K562 (cell line): ENCODE results near the gene VRK2. TPM values are rescaled to one million over a fixed set of nuclear protein-coding genes. Genes with fewer than 3 reads are reported as not detected.

Experiments
- ATF1 ChIP-seq, 2 experiments: fragments of 450-650 bp in 1 of 2; IDR thresholded peaks; 2 replicates each; pipeline ENCODE4 v1.6.1; 2016; ENCODE audit warnings: missing compliant biosample characterization in 1 of 2, missing genetic modification characterization in 1 of 2
- CHCHD3 ChIP-seq: fragments of 250-450 bp; sonication (Bioruptor Pico); IDR thresholded peaks from 2 replicates; pipeline ENCODE4 v2.1.2; 2022; ENCODE audit warnings: mild to moderate bottlenecking
- CREB5 ChIP-seq: fragments of 250-450 bp; sonication (Bioruptor Pico); IDR thresholded peaks from 2 replicates; pipeline ENCODE4 v1.5.0; 2020; ENCODE audit warnings: mild to moderate bottlenecking
- GABPB2 ChIP-seq: fragments of 250-450 bp; sonication (Bioruptor Pico); conservative IDR thresholded peaks from 2 replicates; pipeline ENCODE4 v1.5.1; 2021; ENCODE audit warnings: mild to moderate bottlenecking
- GATAD2A ChIP-seq: fragments of 450-650 bp; IDR thresholded peaks from 2 replicates; pipeline ENCODE4 v1.6.1; 2017
- MEIS2 ChIP-seq: fragments of 450-650 bp; IDR thresholded peaks from 2 replicates; pipeline ENCODE4 v1.6.1; 2014; ENCODE audit warnings: mild to moderate bottlenecking; ENCODE audit not compliant: partially characterized antibody
- REST ChIP-seq, 2 experiments: fragments of 450-650 bp; formaldehyde crosslinking in 1 of 2; IDR thresholded peaks; 2 replicates each; pipeline versions ENCODE4 v1.4.0 to v1.6.1; 2014 to 2020; ENCODE audit warnings: mild to moderate bottlenecking in 2 of 2, borderline replicate concordance in 1 of 2, low read depth in 1 of 2
- ZFPM2 ChIP-seq: fragments of 250-450 bp; sonication (Bioruptor Pico); IDR thresholded peaks from 2 replicates; pipeline ENCODE4 v1.5.1; 2022; ENCODE audit warnings: mild to moderate bottlenecking
- ZNF41 ChIP-seq: fragments of 250-450 bp; sonication (Bioruptor Pico); conservative IDR thresholded peaks from 2 replicates; pipeline ENCODE4 v1.4.0; 2020; ENCODE audit warnings: mild to moderate bottlenecking
- ZNF445 ChIP-seq: fragments of 250-450 bp; sonication (Bioruptor Pico); IDR thresholded peaks from 2 replicates; pipeline ENCODE4 v1.4.0; 2020; ENCODE audit warnings: low read depth, mild to moderate bottlenecking, moderate library complexity
- ZNF518B ChIP-seq: fragments of 250-450 bp; sonication (Bioruptor Pico); IDR thresholded peaks from 2 replicates; pipeline ENCODE4 v1.5.0; 2021; ENCODE audit warnings: mild to moderate bottlenecking, moderate library complexity
- ZNF830 ChIP-seq: fragments of 250-450 bp; sonication (Bioruptor Pico); IDR thresholded peaks from 2 replicates; pipeline ENCODE4 v1.5.0; 2021; ENCODE audit warnings: mild to moderate bottlenecking
- polyA plus RNA-seq, 8 experiments: library from polyadenylated mRNA; depleted of rRNA in 4 of 8; stranded (reverse) in 5 of 8; unstranded in 3 of 8; fragments of >200 nt; fragmentation: Nextera tagmentation in 2 of 8; fragmentation: Illumina TruSeq in 1 of 8; extraction: Ambion mirVana in 2 of 8; extraction: Trizol in 1 of 8; gene quantifications; 2 replicates each; pipeline versions ENCODE4 v1.2.1 to v1.2.3, GENCODE V29; 2011 to 2014; ENCODE audit warnings: inconsistent platforms in 1 of 8, missing spikeins in 1 of 8
- total RNA-seq, 7 experiments: library from RNA; depleted of rRNA in 6 of 7; stranded (reverse); fragments of >200 nt in 6 of 7; fragmentation: Illumina TruSeq in 2 of 7; extraction: Trizol in 2 of 7; gene quantifications; 2 replicates each; pipeline versions ENCODE4 v1.2.1 to v1.2.3, GENCODE V29; 2011 to 2021; ENCODE audit warnings: low replicate concordance in 1 of 7

The VRK2 gene
- total and polyA plus RNA-seq, 9 of the 15 experiments (the other 6 are each of a cell fraction or from before 2014, with no cell fraction given) = 22.6 to 49.2 (median 36.2) TPM

- no peak for TF ChIP-seq ZNF518B (CRISPR knock-in tag)
- TF ChIP-seq MEIS2 = peak; percentile 45
- peak; percentile 7; the same call in 1 of the 2 replicates for TF ChIP-seq CHCHD3 (CRISPR knock-in tag)
- peak; percentile 83; the same call in 1 of the 2 replicates for TF ChIP-seq GATAD2A
- TF ChIP-seq ZFPM2 (CRISPR knock-in tag) = no peak
- TF ChIP-seq ZNF445 (CRISPR knock-in tag) = no peak
- no peak for TF ChIP-seq GABPB2 (CRISPR knock-in tag)
- no peak for TF ChIP-seq CREB5
- peak; percentile 99 for TF ChIP-seq REST (IDR thresholded peaks at IDR 0.05; ENCODE audit: borderline replicate concordance)
- TF ChIP-seq REST (CRISPR knock-in tag; IDR thresholded peaks at IDR 0.05; ENCODE audit: low read depth) = peak; percentile 27; the same call in 1 of the 2 replicates
- TF ChIP-seq ATF1 (CRISPR knock-in tag; IDR thresholded peaks at IDR 0.05) = no peak
- peak; percentile 78 for TF ChIP-seq ATF1 (tag; IDR thresholded peaks at IDR 0.05)
- no peak for TF ChIP-seq ZNF41
- 0 out of 2 replicates have a peak, but pooled peaks have one; percentile 46 for TF ChIP-seq ZNF830 (CRISPR knock-in tag)
These were observed at the start of gene VRK2 (continued) for GRCh38 chr2:58046585-58047372.
